ENCODE data around the gene NAALADL2.

The NAALADL2 gene

GRCh38 chr3:174884776-174885568 lies 25.8 kb downstream of the NAALADL2 start:
- DNase-seq (ENCODE audit: low read depth): no peak

- DNase-seq (ENCODE audit: low read depth): no peak
These were observed 32.5 kb downstream of the NAALADL2 start for GRCh38 chr3:174891524-174892203.

- no peak for DNase-seq (ENCODE audit: low read depth)
These were observed 47.9 kb downstream of the NAALADL2 start for GRCh38 chr3:174907027-174907426.

DNA sequence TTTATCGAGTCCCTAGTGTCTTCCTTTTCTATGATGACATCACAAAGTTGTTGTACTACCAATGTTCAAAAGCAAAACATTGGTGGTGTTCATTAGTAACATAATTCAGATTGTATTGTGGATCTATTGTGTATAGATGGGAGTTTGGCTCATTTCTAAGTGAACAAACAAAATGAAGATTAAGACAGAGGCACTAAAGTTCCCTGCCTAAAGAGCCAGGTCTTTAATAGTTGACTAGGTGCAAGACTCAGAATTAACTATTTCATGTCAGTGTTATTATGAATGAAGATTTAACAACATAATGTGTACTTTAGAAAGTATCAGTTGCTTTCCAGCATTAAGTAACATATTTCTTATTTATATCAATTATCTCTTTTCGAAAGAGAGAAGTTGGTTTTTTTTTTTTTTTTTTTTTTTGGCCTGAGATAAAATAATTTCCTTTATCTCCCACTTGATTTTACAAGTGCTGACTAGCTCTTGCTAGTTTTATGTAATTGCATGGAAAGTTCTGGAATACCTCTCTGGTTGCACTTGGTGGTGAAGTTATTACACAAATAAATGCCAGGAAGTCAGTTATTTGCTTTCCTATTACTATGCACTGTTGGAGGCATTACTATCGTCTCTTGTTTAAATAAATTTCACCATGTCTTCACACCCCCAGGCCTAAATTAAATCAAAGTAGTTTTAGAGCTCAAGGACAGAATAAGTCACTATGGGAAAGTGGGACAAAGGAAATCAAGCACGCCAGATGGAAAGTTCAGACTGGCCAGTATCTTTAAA lies 48.7 kb downstream of the NAALADL2 start:
- DNase-seq (ENCODE audit: low read depth): no peak

GRCh38 chr3:174931473-174932353 lies 72.6 kb downstream of the NAALADL2 start:
- no peak for DNase-seq (ENCODE audit: low read depth)

DNA sequence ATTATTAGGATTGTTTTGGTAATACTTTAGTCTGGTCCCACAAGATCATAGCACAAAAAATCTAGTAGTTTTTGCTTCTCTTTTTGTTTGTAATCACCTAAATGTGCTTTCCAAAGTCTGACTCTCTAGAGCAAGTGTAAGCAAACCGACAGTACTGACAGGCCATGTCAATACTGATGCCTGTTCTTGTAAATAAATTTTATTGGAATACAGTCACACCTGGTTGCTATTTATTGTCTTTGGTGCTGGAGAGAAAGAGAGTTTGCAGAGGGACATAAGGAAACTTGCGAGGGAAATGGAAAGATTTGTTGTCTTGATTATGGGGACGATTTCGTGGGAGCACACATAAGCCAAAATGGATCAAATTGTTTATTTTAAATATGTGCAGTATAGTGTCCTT lies 77.5 kb downstream of the NAALADL2 start:
- DNase-seq (ENCODE audit: low read depth): no peak

- no peak for DNase-seq (ENCODE audit: low read depth)
These were observed 78.3 kb downstream of the NAALADL2 start for GRCh38 chr3:174937478-174937877.

GRCh38 chr3:174938102-174938501 lies 79.0 kb downstream of the NAALADL2 start:
- DNase-seq (ENCODE audit: low read depth): no peak

GRCh38 chr3:174940151-174940550 lies 81.0 kb downstream of the NAALADL2 start:
- no peak for DNase-seq (ENCODE audit: low read depth)

- DNase-seq (ENCODE audit: low read depth): no peak
These were observed 86.1 kb downstream of the NAALADL2 start for GRCh38 chr3:174945276-174945675.

- DNase-seq (ENCODE audit: low read depth): no peak
These were observed 86.8 kb downstream of the NAALADL2 start for GRCh38 chr3:174945951-174946350.

- no peak for DNase-seq (ENCODE audit: low read depth)
These were observed 90.4 kb downstream of the NAALADL2 start for GRCh38 chr3:174949523-174949922.

DNA sequence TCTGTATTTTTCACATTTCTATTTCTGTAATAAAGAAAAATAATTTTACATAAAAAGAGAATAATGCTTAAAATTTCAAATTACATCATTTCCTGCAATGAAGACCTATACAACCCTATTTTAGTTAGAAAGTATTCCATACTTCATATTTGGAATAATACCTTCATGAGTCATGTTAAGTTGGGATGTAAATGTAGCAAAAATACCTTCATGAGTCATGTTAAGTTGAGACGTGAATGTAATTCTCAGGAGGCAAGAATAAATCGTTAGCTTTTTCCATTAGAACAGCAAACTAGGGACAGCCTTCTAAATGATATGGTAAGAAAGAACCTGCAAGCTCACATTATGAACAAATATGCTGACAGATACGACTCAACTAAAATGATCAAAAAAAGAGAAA lies 91.9 kb downstream of the NAALADL2 start:
- no peak for DNase-seq (ENCODE audit: low read depth)

DNA sequence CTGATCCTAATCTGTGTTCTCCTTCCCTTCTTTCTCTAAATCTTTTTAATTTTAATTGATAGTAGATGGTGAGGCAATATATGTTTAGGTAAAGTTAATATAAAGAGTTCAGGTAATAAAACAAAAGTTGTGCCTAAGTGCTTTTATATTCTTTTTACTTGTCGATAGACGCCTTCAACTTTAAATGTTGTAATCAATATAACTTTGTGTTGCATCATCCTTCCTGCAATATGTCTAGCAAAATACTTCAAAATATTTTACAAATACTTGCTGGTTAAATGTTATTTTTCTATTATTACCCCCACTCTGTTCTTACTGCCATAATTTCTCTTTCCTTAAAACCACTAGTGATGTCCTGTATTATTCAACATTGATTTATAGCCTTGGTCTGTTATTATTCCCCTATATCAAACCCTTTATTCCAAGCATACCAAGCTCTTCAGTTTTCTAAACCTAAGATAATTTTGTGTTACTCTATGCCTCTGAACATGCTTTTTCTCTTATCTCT lies 92.4 kb downstream of the NAALADL2 start:
- no peak for DNase-seq (ENCODE audit: low read depth)

GRCh38 chr3:174953068-174953467 lies 93.9 kb downstream of the NAALADL2 start:
- DNase-seq (ENCODE audit: low read depth): no peak

DNA sequence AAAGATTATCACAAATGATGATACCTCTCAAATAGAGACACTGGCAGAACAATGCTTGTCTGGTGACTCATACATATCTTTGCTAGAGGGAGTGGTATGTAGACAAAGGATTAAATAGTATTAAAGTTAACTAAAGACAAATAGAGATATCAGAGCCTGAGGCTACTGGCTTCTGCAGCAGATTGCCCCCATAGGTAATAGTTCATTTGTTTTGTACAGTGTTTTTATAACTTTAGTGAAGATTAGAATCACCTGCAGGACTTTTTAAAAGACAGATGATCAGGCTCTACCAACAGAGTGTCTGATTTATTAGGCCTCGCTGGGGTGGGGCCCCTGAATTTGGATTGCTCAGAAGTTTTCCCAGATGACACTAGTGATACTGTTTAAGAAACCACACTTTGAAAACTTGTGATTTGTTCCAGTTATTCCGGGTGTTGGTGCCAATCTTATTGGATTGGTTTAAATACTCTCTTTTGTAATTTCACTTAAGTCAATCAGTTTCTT lies 96.4 kb downstream of the NAALADL2 start:
- DNase-seq (ENCODE audit: low read depth): no peak

GRCh38 chr3:174957081-174957480 lies 97.9 kb downstream of the NAALADL2 start:
- no peak for DNase-seq (ENCODE audit: low read depth)

DNA sequence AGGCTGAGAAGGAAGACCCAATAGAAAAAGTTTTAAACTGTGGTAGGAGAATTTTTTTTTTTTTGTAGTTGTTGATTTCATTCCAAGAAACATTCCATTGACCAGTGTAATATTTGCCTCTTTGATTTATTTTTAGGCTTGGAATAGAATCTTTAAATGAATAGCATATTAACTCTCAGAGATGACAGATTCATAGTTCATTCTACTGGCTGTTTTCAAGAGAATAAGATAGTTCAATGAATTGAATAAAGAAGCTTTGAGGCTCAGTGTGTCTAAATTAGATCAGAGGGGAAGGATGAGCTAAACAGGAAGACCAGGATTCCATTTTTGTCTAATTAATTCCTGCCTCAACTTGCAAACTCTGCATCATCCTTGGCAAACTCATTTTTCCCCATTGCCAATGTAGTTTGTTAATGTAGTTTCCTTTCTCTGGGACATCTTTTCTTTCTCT lies 98.4 kb downstream of the NAALADL2 start:
- DNase-seq (ENCODE audit: low read depth): no peak

- no peak for DNase-seq (ENCODE audit: low read depth)
These were observed 99.7 kb downstream of the NAALADL2 start for GRCh38 chr3:174958671-174959328.

DNA sequence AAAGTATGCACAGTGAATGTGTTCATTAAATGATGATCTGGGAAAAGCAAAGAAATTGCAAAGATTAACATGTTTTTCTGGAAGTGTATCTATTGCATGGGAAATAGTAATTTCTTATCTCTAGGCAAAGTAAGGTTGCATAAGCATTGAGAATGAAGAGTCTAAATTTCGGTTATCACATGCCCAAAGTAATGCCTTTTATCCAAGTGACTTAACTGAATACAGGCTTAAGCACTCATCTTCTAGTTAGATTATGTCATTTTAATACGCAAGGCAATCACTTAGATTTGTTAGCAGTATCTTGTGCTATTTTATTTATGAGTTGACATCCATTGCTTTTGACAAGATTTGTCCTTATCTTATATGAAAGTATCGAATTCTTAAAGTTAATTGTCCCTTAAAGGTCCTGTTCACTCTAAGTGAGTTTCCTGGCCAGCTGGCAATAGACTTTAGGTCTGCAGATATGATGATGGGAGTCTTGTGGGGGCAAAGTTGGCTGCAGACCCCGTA lies 100.5 kb downstream of the NAALADL2 start:
- no peak for DNase-seq (ENCODE audit: low read depth)

DNA sequence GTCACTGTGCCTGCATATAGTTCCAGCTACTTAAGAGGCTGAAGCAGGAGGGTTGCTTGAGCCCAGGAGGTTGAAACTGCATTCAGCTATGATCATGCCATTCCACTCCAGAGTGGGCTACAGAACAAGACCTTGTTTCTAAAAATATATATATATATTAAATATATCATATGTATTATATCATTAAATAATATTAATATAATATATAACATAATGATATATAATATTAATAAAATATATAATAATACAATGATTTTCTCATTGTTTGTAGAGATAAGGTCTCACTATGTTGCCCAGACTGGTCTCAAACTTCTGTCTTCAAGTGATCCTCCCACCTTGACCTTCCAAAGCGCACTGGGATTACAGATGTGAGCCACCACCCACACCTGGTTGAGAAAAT lies 101.8 kb downstream of the NAALADL2 start:
- DNase-seq (ENCODE audit: low read depth): no peak

All from stimulated activated CD8-positive, alpha-beta memory T cell treated with anti-CD3 and anti-CD28 coated beads, Interleukin-12 subunit alpha, Interleukin-12 subunit beta, amount 100 ng/mL, for 4 hours (primary cell).